ENCODE measurements around the gene CPLX3. TPM values are rescaled to one million over a fixed set of nuclear protein-coding genes. Genes with fewer than 3 reads are reported as not detected.

The CPLX3 gene
- polyA plus RNA-seq, 2 of the 4 experiments (the other 2 are of a cell fraction), result not detected

GRCh38 chr15:74788683-74789151, 37.7 kb upstream of the CPLX3 start:
- CTCF ChIA-PET, result interaction anchor here (1.0 to 66.7 kb wide), 6 partner anchors 2 to 177 kb away, joined by 3 to 1908 read pairs (median 3); partner anchors contain the start of genes CPLX3, CSK, LMAN1L and ULK3
- ATAC-seq, result no peak
- no peak overlapping the region for H3K27ac ChIP-seq
- POLR2A ChIA-PET, result no interaction called here
- peaks cover 24% of the 10 kb centered on the region for H3K4me1 ChIP-seq
- 85% methylated on average over 9 of the region's 9 CpGs for WGBS (ENCODE audit: missing lambda C conversion rate)
- H3K4me2 ChIP-seq, result no peak overlapping the region
- no peak for DNase-seq (ENCODE audit: low read depth in 1 of 2, low spot score in 1 of 2)
- FAIRE-seq, result no peak
- H3K4me3 ChIP-seq, result no peak overlapping the region
- TF ChIP-seq ZSCAN20 (CRISPR knock-in tag; IDR thresholded peaks at IDR 0.05) (no peak), MYC (IDR thresholded peaks at IDR 0.05; ENCODE audit: borderline replicate concordance, low read length) (no peak), ELK1 (IDR thresholded peaks at IDR 0.05; ENCODE audit: low read depth, low read length) (no peak), CBX2 (IDR thresholded peaks at IDR 0.05; ENCODE audit: borderline replicate concordance, low read depth) (no peak), BCL3 (IDR thresholded peaks at IDR 0.05) (no peak), CEBPB (IDR thresholded peaks at IDR 0.05) (no peak), RFX5 (IDR thresholded peaks at IDR 0.05) (no peak), NPAS2 (CRISPR knock-in tag; IDR thresholded peaks at IDR 0.05; ENCODE audit: borderline replicate concordance) (no peak), SREBF2 (IDR thresholded peaks at IDR 0.05) (no peak), ATOH8 (CRISPR knock-in tag; IDR thresholded peaks at IDR 0.05; ENCODE audit: low read depth) (no peak), RARB (CRISPR knock-in tag; IDR thresholded peaks at IDR 0.05) (no peak), KDM1A (IDR thresholded peaks at IDR 0.05; ENCODE audit: low read depth) (no peak), HES2 (IDR thresholded peaks at IDR 0.05) (no peak), JUNB (IDR thresholded peaks at IDR 0.05) (no peak)
- H3K9me3 ChIP-seq, result no peaks in the 10 kb centered on the region

- ChIA-PET CTCF (interaction anchor here (65.6 to 66.7 kb wide), 2 partner anchors 2 to 30 kb away, joined by 1908 read pairs; partner anchors contain the start of genes CPLX3, CSK, LMAN1L and ULK3), POLR2A (no interaction called here)
- FAIRE-seq (no peak), ATAC-seq (no peak), DNase-seq (ENCODE audit: low read depth in 1 of 2, low spot score in 1 of 2) (no peak)
- H3K9me3 ChIP-seq, result no peaks in the 10 kb centered on the region
- 88% methylated on average over 14 of the region's 14 CpGs for WGBS (ENCODE audit: missing lambda C conversion rate)
- no peak overlapping the region for H3K4me3 ChIP-seq
- TF ChIP-seq EHF (CRISPR knock-in tag; IDR thresholded peaks at IDR 0.05) (no peak), MAZ (IDR thresholded peaks at IDR 0.05; ENCODE audit: borderline replicate concordance, low read depth, low read length) (no peak), HOXB13 (CRISPR knock-in tag; IDR thresholded peaks at IDR 0.05; ENCODE audit: low read depth) (no peak), FOSL2 (IDR thresholded peaks at IDR 0.05) (no peak), FOSL2 (CRISPR knock-in tag; IDR thresholded peaks at IDR 0.05) (no peak), RAD21 (conservative IDR thresholded peaks at IDR 0.05 in 1 of 2, IDR thresholded peaks at IDR 0.05 in 1 of 2) (no peak), GATA3 (IDR thresholded peaks at IDR 0.05; ENCODE audit: borderline replicate concordance) (no peak)
- no peak overlapping the region for H3K27ac ChIP-seq
- peaks cover 19% of the 10 kb centered on the region; the same call in 2 of the 3 replicates for H3K4me1 ChIP-seq
- H3K4me2 ChIP-seq, result no peak overlapping the region
These were observed 37.2 kb upstream of the CPLX3 start for GRCh38 chr15:74789171-74789631.

- Histone ChIP-seq H3K4me3 (no peak overlapping the region), H3K27ac (no peak overlapping the region; a peak in 2 of 6 replicates), H3K4me2 (no peak overlapping the region), H3K9me3 (no peaks in the 10 kb centered on the region), H3K4me1 (peaks cover 17% of the 10 kb centered on the region; the same call in 1 of the 3 replicates)
- ATAC-seq (no peak), FAIRE-seq (no peak), DNase-seq (ENCODE audit: low read depth in 1 of 2, low spot score in 1 of 2) (no peak)
- POLR2A ChIA-PET, result no interaction called here
- WGBS (ENCODE audit: missing lambda C conversion rate), result 82% methylated on average over 3 of the region's 3 CpGs
- no peak for TF ChIP-seq FOXS1 (CRISPR knock-in tag; IDR thresholded peaks at IDR 0.05)
- no peak for TF ChIP-seq MAFK (IDR thresholded peaks at IDR 0.05; ENCODE audit: partially characterized antibody)
- TF ChIP-seq CTCF (IDR thresholded peaks at IDR 0.05), result no peak
- no peak for TF ChIP-seq NR3C1 (IDR thresholded peaks at IDR 0.05)
- TF ChIP-seq EHF (CRISPR knock-in tag; IDR thresholded peaks at IDR 0.05), result no peak
- no peak for TF ChIP-seq ZNF302 (CRISPR knock-in tag; IDR thresholded peaks at IDR 0.05)
- CTCF ChIA-PET, result interaction anchor here (65.6 to 66.7 kb wide), 2 partner anchors 1 to 29 kb away, joined by 1908 read pairs; partner anchors contain the start of genes CPLX3, CSK, LMAN1L and ULK3
These were observed 36.7 kb upstream of the CPLX3 start for GRCh38 chr15:74789741-74790079.
